HG03066 (cell line): ENCODE results near the gene PYGB.

Experiments used
- ATAC-seq: cut with Tn5 transposase; IDR thresholded peaks from one replicate; pipeline ENCODE4 v1.9.1; 2021; ENCODE audit warnings: low read depth; ENCODE audit not compliant: unreplicated experiment

The PYGB gene

DNA sequence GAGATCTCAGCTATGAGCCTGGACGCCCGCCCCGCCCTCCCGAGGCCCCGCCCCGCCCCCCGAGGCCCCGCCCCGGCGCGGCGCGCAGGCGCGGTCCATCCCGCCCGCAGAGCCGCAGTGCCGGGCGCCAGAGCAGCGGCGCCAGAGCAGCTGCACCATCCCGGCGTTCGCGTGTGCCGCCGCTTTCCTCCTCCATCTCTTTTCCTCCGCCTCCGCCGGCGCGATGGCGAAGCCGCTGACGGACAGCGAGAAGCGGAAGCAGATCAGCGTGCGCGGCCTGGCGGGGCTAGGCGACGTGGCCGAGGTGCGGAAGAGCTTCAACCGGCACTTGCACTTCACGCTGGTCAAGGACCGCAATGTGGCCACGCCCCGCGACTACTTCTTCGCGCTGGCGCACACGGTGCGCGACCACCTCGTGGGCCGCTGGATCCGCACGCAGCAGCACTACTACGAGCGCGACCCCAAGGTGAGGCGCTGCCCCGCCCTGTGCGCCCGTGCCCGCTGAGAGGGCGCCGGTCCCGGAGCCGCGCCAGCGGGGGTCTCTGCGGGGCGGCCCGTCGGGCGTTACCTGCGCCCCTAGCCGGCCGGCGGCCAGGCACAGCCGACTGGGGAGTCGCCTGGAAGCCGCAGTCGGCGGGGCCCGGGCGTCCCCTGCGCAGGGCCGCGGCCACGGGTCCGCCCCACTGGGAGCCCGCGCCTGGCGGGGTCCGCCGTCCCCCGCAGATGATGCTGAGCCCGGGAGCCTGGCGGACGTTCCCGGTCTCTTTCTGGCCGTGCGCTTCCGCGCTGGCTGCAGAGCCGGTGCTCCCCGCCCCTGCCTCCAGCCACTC, at the start of gene PYGB:
PYGB (plus strand) TSS at position 130 of the 830 bp plus-strand sequence; CDS start at position 224, 94 bp downstream.
- peak; percentile 58 for ATAC-seq

- ATAC-seq, result no peak
Observed at GRCh38 chr20:25198663-25199383, 49.1 kb upstream of the PYGB start.

GRCh38 chr20:25199473-25200260, 48.2 kb upstream of the PYGB start:
- no peak for ATAC-seq

DNA sequence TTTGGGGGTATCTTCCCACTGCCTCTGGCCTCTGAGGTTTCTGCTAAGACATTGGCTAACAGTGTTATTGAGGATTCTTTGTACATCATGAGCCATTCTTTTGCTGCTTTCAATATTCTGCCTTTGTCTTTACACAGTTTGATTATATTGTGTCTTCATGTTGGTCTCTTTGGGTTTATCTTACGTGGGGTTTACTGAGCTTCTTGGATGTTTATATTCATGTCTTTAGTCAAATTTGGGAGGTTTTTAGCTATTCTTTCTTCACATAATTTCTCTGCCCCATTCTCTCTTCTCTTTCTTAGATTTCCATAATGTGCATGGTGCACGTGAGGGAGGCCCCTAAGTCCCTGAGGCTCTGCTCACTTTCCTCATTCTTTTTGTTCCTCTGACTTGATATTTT, 44.8 kb upstream of the PYGB start:
- ATAC-seq, result no peak

- no peak for ATAC-seq
Observed at GRCh38 chr20:25203871-25204320, 44.0 kb upstream of the PYGB start.

- ATAC-seq, result no peak
Observed at GRCh38 chr20:25204550-25205276, 43.2 kb upstream of the PYGB start.

DNA sequence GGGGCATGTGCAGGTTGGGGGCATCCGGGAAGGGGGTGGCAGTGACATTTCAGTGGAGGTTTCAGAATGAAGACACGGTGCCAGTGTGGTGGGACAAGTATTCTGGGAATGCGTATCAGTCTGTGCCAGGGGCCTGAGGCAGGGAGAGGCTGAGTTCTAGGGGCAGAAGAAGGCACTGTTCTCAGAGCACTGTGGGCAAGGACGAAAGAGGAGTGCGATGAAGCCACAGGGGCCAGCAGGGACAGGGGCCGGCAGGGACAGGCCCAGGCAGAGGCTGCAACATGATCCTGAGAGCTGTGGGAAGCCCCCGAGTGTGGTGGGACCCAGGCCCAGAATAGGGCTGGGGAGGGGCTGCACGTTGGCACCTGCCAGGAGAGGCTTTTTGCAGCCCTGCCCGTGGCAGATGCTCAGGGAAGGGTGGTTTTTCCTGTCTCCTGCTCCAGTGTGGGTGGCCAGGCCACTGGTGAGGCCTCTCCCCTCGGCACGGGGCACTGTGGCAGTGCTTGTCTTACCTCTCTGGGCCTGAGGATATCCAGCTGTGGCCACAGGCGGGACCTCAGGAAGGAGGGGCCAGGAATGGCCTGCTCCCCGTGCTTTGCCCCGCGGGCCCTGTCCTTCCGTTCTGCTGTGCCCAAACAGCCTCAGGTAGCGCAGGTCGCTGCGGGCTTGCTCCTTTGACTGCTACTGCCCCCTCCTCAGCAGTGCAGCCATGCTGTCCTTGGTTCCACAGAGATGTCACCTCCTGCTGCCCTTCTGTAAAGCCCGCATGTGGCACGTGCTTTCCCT, 42.4 kb upstream of the PYGB start:
- no peak for ATAC-seq

GRCh38 chr20:25206063-25206403, 41.9 kb upstream of the PYGB start:
- ATAC-seq, result no peak

GRCh38 chr20:25206548-25206947, 41.3 kb upstream of the PYGB start:
- no peak for ATAC-seq

GRCh38 chr20:25207149-25207959, 40.5 kb upstream of the PYGB start:
- ATAC-seq, result no peak

GRCh38 chr20:25207960-25208534, 39.8 kb upstream of the PYGB start:
- ATAC-seq, result no peak

GRCh38 chr20:25209400-25209799, 38.5 kb upstream of the PYGB start:
- ATAC-seq, result no peak

GRCh38 chr20:25209911-25210310, 38.0 kb upstream of the PYGB start:
- no peak for ATAC-seq

DNA sequence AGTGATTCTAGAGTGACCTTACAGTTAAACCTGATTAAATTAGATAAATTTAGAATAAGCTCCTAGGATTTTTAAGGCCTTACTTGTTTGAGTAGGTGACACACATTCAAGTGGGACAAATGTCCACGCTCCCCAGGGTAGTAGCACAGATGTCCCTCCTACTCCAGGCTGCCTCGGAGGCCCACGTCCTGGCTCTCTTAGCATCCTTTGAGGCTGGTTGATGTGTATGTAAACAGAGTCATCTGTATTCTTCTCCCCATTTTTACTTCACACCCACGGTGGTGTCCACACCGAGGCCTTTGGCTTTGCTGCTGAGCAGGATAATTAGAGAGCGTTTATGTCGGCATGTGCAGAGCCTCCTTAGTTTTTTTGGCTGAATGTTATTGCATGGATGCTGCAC, 36.6 kb upstream of the PYGB start:
- no peak for ATAC-seq

DNA sequence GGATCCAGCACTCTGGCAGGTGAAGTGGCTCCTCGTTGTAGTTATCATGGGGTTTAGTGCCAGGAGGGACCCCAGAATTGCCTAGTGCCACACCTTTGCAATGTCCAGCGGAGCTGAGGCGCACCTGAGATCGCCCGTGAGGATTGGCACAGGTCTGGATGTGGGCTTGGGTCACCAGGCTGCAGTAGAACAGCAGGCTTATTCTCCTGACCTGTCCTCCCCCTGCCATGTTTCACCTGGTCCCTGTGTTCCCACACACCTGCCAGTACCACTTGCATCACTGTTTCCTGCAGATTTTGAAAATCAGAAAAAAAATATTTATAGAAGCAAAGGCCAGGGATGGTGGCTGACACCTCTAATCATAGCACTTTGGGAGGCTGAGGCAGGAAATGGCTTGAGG, 35.6 kb upstream of the PYGB start:
- no peak for ATAC-seq

DNA sequence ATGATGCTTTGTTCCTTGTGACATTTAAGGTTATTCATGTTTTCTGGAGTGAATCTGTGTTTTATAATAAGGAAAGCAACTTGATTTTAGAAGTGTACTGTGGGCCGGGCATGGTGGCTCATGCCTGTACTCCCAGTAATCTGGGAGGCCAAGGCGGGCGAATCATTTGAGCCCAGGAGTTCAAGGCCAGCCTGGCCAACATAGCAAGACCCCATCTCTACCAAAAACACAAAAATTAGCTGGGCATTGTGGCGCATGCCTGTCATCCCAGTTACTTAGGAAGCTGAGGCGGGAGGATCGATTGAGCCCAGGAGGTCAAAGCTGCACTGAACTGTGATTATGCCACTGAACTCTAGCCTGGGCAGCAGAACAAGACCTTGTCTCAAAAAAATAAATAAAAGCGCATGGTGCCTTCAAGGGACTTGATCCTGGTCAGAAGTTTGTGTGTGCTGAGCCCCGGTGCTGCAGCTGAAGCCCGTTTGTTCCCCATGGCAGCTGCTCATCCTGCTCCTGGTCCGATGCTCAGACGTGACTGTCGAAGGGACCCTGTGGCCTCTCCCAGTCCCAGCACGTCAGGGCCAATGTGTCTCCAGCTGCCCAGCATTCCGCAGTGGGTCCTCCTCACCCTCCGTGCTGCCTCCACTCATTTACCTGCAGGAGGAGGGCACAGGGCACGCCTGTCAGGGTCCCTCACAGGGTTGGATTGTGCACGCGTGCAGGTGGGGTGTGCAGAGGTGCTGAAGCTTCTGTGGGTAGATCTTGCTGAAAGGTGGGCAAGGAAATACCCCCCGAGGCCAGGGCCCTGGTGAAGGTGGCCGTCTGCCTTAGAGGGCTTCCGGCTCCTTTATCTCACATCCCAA, 34.1 kb upstream of the PYGB start:
- no peak for ATAC-seq

DNA sequence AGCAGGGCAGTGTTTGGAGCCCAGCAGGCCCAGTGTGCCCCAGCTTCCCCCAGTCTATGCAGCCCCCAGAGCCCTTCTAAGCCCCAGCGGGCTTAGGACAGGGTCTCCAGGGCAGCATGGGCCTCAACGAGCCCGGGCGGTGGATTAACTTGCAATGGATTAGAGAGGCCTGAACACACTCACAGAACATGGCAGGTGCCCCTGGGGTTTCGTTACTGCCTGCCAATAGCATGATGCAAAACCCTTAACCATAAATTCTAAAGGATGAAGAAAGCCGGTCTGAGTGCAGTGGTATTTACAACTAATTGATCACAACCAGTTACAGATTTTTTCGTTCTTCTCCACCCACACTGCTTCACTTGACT, 33.5 kb upstream of the PYGB start:
- no peak for ATAC-seq

- no peak for ATAC-seq
Observed at GRCh38 chr20:25214819-25215218, 33.1 kb upstream of the PYGB start.
